MG63 (cell line): ENCODE measurements around the gene PARD3B. TPM values are rescaled to one million over a fixed set of nuclear protein-coding genes. Genes with fewer than 3 reads are reported as not detected.
A peak's percentile ranks its signal among the peaks of the same experiment; 100 is the strongest.
"Not testable (repeated sequence)": the region's sequence is repeated elsewhere in the genome, so short reads cannot be mapped to it uniquely, and the experiment has no call there.

Source experiments
- DNase-seq: peaks from one replicate; pipeline ENCODE4 v3.0.0-alpha.2; 2020
- H3K27me3 ChIP-seq: fragments of 250-450 bp; sonication (Bioruptor Pico); 2 replicates; pipeline ENCODE4 v1.5.1; 2020; ENCODE audit warnings: mild to moderate bottlenecking, moderate library complexity
- H3K36me3 ChIP-seq: fragments of 250-450 bp; sonication (Bioruptor Pico); 2 replicates; pipeline ENCODE4 v1.5.1; 2020; ENCODE audit warnings: mild to moderate bottlenecking, moderate library complexity
- H3K4me3 ChIP-seq: fragments of 250-450 bp; sonication (Bioruptor Pico); 2 replicates; pipeline ENCODE4 v1.5.1; 2020; ENCODE audit warnings: mild to moderate bottlenecking, moderate library complexity
- H3K9me3 ChIP-seq: fragments of 250-450 bp; sonication (Bioruptor Pico); 2 replicates; pipeline ENCODE4 v1.5.1; 2020; ENCODE audit warnings: mild to moderate bottlenecking, moderate library complexity
- total RNA-seq: library from RNA; depleted of rRNA; stranded (reverse); fragments of >200 nt; shearing (Covaris generic); gene quantifications from 2 replicates; pipeline ENCODE4 v1.2.3, GENCODE V29; 2014; ENCODE audit warnings: low replicate concordance

Gene PARD3B
- total RNA-seq, 1 experiment from 2014 or later: 4.5 TPM

DNA sequence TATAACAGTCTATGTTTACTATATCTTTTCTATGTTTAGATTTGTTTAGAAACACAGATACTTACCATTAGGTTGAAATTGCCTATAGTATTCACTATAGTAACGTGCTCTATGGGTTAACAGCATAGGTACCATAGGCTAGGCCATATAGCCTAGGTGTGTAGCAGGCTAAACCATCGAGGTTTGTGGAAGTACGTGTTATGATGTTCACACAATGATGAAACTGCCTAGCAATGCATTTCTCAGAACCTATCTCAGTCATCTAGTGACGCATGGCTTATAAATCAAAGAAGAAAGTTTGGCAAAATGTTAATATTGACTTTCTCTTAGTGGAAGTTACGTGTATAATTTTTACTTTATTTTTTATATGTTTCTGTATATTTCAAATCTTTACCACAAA, 670.8 kb downstream of the PARD3B start:
- no peaks in the 10 kb centered on the region for H3K9me3 ChIP-seq
- no peaks in the 10 kb centered on the region for H3K27me3 ChIP-seq
- no peak overlapping the region for H3K4me3 ChIP-seq
- DNase-seq: no peak
- no peaks in the 10 kb centered on the region for H3K36me3 ChIP-seq

DNA sequence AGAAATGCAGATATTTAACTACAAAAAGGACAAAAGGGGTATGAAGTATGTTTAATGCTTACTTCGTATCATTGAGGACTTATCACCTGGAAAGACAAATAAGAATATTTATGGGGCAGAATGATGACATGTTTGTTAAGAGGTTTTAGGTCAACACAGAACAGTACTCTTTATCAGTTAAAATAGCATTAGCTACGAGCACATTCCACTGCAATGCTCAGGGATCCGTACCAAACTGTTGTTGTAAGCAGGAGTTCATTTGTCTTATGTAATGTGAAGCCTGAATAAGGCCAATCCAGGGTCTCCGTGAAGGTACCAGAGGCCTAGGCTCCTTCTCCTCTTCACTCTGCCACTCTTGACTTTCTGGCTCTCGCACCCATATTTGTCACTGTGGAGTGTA, 671.3 kb downstream of the PARD3B start:
- Histone ChIP-seq H3K27me3 (no peaks in the 10 kb centered on the region), H3K9me3 (no peaks in the 10 kb centered on the region), H3K4me3 (no peak overlapping the region), H3K36me3 (no peaks in the 10 kb centered on the region)
- no peak for DNase-seq

DNA sequence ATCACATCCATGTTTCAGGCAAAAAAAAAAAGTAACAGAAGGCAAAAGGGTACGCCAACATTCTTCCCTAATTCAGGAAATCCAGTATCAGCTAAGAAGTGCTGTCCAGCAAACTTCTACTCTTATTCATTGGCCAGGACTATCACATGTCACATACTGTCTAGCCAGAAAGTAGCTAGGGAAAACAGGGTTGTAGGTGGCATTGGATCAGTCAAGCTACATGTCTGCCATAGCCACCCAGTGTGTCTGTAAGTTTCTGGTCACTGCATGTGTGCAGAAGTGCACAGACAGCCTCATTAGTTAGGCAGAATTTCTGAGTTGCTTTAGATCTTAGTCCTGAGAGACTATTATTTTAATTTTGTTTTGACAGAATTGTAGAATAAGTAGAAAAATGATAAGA, 671.7 kb downstream of the PARD3B start:
- DNase-seq: no peak
- Histone ChIP-seq H3K9me3 (no peaks in the 10 kb centered on the region), H3K36me3 (no peaks in the 10 kb centered on the region), H3K27me3 (no peaks in the 10 kb centered on the region), H3K4me3 (no peak overlapping the region)

DNA sequence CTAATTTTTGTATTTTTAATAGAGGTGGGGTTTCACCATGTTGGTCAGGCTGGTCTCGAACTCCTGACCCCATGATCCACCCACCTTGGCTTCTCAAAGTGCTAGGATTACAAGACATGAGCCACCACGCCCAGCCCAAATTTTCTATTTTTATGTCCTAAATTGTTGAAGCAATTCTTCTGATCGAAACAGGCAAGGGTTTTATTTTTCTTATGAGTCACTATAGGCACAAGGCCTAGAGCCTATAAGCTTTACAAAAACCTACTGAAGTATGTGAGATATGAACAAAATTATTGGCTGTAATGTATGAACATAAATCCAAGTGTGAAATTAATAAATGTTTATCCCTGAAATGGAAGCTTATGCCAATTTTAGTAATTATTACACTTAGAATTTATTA, 672.8 kb downstream of the PARD3B start:
- Histone ChIP-seq H3K27me3 (no peaks in the 10 kb centered on the region), H3K4me3 (no peak overlapping the region), H3K9me3 (no peaks in the 10 kb centered on the region), H3K36me3 (no peaks in the 10 kb centered on the region)
- peak; percentile 37 for DNase-seq

DNA sequence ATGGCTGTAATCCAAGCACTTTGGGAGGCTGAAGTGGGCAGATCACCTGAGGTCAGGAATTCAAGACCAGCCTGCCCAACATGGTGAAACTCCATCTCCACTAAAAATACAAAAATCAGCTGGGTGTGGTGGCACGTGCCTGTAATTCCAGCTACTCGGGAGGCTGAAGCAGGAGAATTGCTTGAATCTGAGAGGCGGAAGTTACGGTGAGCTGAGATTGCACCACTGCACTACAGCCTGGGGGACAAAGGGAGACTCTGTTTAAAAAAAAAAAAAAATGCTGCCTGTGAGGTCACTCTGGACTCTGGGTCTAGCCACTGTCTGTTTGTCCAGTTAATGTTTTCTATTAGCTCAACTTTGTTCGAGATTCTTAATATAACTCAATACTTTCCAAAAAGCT, 673.5 kb downstream of the PARD3B start:
- not testable (repeated sequence) for H3K9me3 ChIP-seq, DNase-seq, H3K27me3 ChIP-seq, H3K4me3 ChIP-seq, H3K36me3 ChIP-seq

DNA sequence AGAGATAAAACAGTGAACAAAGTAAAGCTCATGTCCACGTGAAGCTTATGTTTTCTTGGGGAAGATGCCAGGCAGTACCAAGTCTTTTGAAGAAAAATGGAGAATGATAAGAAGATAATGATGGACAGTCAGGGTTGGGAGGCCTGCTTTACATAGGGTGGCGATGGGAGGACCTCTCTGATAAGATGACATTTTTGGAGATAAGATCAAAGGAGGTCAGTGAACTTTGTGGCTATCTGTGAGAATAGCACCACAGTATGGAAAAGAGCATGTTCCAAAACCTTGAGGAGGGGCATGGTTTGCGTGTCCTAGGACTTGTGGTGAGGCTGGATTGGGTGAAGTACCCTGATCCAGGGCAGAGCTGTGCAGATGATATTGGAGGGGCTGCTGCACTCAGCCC, 675.3 kb downstream of the PARD3B start:
- DNase-seq: no peak
- Histone ChIP-seq H3K36me3 (no peaks in the 10 kb centered on the region), H3K9me3 (no peaks in the 10 kb centered on the region), H3K4me3 (no peak overlapping the region), H3K27me3 (no peaks in the 10 kb centered on the region)

DNA sequence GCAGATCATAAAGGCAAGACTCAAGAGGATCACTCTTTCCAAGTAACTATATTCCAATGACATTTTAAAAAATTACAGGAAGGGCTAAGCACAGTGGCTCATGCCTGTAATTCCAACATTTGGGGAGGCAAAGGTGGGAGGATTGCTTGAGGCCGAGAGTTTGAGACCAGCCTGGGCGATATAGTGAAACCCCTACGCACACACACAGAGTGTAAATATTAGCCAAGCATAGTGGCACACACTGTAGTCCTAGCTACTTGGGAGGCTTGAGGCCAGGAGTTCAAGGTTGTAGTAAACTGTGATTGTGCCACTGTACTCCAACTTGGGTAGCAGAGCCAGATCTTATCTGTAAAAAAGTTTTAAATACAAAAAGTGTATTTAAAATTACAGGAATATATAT, 686.8 kb downstream of the PARD3B start:
- no peak overlapping the region for H3K4me3 ChIP-seq
- no peak for DNase-seq
- no peaks in the 10 kb centered on the region for H3K36me3 ChIP-seq
- no peaks in the 10 kb centered on the region for H3K9me3 ChIP-seq
- H3K27me3 ChIP-seq: no peaks in the 10 kb centered on the region

DNA sequence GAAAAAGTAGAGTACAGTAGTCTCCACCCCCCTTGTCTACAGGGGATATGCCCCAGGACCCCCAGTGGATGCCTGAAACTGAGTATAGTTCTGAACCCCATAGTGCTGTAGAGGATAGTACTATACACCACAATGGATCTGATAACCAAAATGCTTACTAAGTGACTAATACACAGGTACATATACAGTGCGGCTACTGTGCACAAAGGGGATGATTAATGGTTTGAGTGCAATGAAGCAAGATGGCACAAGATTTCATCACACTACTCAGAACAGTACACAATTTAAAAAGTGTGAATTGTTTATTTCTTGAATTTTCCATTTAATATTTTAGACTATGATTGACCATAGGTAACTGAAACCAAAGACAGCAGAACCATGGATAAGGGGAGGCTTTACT, 690.2 kb downstream of the PARD3B start:
- no peak for DNase-seq
- Histone ChIP-seq H3K27me3 (no peaks in the 10 kb centered on the region), H3K9me3 (no peaks in the 10 kb centered on the region), H3K4me3 (no peak overlapping the region), H3K36me3 (no peaks in the 10 kb centered on the region)

DNA sequence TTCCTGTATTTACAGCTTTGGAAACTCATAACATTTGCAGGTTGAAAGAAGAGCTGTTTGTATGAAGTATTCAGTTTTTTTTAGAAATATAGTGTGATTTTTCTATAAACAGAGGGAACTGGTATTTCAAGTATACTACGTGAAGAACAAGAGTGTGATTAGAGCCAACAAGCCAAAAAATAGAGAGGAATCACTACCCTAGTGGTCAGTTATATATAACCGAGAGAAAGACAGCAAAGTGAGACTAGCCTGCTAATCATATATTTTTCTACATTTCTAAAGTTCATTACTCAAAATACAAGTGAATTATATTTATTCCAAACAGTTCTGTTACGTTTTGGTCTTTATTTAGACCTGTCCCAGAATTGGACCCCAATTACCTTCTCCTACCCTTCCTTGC, 692.2 kb downstream of the PARD3B start:
- Histone ChIP-seq H3K4me3 (no peak overlapping the region), H3K36me3 (no peaks in the 10 kb centered on the region), H3K9me3 (no peaks in the 10 kb centered on the region), H3K27me3 (no peaks in the 10 kb centered on the region)
- no peak for DNase-seq

DNA sequence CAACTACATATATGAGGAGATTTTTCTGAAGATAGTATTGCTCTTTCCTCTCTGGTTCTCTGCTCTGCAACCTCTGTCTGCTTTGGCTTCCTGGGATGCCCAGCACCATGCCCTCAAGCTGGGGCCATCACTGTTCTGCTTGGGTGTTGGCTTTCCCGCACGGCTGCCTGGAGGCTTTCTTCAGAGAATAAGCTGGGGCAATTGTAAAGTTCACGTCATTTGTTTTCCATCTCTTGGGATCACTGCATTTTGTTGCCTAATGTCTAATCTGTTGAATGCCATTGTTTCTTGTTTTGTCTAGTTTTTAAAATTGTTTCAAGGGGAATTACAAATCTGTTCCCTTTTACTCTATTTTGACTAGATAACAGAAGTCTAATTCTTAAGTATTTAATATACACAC, 699.7 kb downstream of the PARD3B start:
- H3K4me3 ChIP-seq: no peak overlapping the region
- no peaks in the 10 kb centered on the region for H3K36me3 ChIP-seq
- H3K27me3 ChIP-seq: no peaks in the 10 kb centered on the region
- H3K9me3 ChIP-seq: no peaks in the 10 kb centered on the region; the same call in 1 of the 2 replicates
- no peak for DNase-seq

DNA sequence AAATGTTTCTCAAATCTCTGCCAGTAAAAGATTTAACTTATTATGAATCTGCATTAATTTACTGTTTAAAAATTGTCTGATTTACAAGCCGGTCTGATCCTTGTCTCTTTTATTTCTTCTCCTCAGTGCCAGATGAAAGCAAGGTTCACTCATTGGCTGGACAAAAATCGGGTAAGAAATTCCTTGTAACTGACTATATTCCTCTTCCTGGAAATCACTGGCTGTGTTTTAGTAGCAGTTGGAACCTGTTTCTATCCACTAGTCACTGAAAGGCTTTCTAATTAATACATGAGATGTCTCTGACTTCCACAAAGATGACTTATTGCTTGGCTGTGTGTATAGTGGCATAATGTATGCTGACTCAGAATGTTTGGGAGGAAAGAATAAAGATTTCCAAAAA, 700.4 kb downstream of the PARD3B start:
- H3K4me3 ChIP-seq: no peak overlapping the region
- no peaks in the 10 kb centered on the region for H3K27me3 ChIP-seq
- DNase-seq: peak; percentile 22
- H3K36me3 ChIP-seq: no peaks in the 10 kb centered on the region
- H3K9me3 ChIP-seq: no peaks in the 10 kb centered on the region; the same call in 1 of the 2 replicates

DNA sequence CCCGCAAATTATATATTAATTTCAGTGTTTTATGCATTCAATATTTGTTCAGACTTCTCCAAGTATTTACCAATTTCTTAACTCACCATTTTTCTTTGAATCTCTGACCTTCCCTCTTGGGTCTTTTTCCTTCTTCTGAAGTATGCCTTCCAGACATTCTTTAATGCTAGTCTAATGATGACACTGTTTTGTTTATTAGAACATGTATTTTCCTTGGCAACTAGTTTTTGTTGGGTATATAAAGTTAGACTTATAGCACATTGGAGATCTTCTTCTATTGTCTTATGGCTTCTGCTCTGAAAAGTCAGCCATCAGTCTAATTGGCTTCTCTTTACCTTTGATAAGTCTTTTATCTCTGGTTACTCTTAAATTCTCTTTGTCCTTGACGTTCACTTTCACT, 713.8 kb downstream of the PARD3B start:
- H3K27me3 ChIP-seq: no peaks in the 10 kb centered on the region
- H3K4me3 ChIP-seq: no peak overlapping the region
- H3K36me3 ChIP-seq: no peaks in the 10 kb centered on the region
- no peaks in the 10 kb centered on the region for H3K9me3 ChIP-seq
- DNase-seq: no peak

DNA sequence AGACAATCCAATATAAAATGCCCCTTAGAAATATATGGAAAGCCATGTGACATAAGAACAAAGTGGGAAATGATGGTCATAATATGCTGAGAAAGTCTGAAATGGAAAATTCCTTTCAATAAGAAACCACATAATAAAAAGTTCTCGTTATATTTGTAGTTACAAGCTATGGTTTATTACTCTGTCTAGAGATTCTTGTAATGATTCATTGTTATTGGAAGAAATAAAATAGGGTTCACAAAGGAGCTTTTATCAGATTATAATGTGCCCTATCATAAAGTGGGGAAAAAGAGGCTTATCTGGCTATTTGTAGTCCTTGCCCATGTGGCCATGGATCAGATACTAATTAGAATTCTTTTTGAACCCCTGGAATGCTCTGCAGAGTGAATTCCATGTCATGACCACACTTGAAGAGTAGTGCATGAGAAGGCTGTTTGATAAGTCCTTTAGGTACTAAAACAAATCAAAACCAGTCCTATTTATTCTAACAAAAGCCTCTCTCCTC, 716.3 kb downstream of the PARD3B start:
- Histone ChIP-seq H3K4me3 (no peak overlapping the region), H3K9me3 (no peaks in the 10 kb centered on the region), H3K27me3 (no peaks in the 10 kb centered on the region), H3K36me3 (no peaks in the 10 kb centered on the region)
- no peak for DNase-seq

DNA sequence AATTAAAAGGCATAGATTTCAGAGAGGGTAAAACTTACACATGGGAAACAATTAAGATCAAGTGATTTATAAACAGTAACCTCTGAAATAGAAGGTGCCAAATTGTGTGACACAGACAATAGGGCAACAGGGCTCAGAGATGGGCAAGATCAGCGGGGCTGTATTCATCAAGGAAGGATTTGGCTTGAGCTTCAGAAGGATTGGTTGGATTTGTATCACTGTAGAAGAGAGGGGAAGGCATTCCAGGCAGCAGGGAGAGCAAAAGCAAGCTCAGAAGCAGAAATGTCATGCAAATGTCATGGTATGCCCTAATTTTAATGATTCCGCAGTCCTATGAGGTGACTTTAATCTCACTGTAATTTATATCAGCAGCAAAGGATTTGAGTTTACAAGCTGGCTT, 722.0 kb downstream of the PARD3B start:
- DNase-seq: no peak
- H3K27me3 ChIP-seq: no peaks in the 10 kb centered on the region
- H3K4me3 ChIP-seq: no peak overlapping the region
- no peaks in the 10 kb centered on the region for H3K9me3 ChIP-seq
- no peaks in the 10 kb centered on the region for H3K36me3 ChIP-seq

DNA sequence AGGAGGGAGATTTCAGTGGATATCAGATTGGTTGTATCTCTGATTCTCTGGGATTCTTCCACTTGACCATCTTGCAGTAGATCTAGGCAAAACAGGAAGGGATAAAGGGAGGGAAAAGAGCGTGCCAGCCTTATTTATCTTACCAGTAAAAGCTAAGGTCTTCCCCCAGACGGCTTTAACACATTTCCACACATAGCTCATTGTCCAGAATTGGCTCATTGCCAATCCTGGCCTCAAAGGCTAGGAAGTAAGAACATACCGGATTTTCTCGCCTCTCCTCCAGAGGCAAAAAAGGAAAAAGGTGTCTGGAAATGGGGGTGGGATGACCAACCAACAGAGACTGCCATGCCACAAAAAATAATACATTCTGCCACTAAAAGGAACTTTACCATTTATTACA, 725.4 kb downstream of the PARD3B start:
- Histone ChIP-seq H3K27me3 (no peaks in the 10 kb centered on the region), H3K9me3 (no peaks in the 10 kb centered on the region), H3K36me3 (no peaks in the 10 kb centered on the region), H3K4me3 (no peak overlapping the region)
- no peak for DNase-seq

DNA sequence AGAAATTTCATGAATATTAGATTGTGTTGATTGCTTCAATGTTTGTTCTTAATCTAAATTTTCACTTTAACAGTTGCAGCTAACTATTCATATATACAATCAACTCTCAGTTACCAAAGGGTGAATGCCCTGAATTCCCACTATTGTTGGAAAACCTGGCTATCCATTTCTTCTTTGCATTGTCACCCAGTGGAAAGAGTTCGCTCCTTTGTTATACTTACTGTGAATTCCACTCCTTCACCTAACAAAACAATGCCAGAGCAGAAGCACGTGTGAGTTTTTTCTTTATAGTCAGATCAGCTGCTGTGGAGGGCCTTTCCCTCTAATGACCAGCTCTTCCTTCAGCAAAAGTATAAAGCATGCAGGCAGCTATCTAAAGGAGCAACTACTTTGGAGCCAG, 727.9 kb downstream of the PARD3B start:
- no peaks in the 10 kb centered on the region for H3K27me3 ChIP-seq
- H3K9me3 ChIP-seq: no peaks in the 10 kb centered on the region
- no peak overlapping the region for H3K4me3 ChIP-seq
- no peak for DNase-seq
- H3K36me3 ChIP-seq: no peaks in the 10 kb centered on the region

DNA sequence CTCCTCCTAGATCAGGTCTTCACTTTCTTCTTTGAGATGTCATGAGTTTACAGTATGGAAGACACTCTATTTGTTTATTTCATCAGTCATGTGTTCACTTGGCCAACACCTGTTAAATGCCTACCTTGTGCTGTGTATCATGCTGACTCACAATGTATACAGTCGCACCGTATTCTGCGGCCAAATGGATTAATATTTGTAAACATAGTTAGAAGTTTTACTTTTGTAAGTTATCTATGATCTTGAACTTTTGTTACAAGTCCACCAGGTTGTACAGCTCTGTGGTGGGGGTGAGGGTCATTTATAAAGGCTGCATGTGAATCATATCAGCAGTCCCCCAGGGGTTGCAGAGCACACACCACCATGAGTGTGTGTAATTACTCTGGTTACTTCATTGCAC, 728.4 kb downstream of the PARD3B start:
- no peaks in the 10 kb centered on the region for H3K36me3 ChIP-seq
- DNase-seq: peak; percentile 7
- no peaks in the 10 kb centered on the region for H3K9me3 ChIP-seq
- no peaks in the 10 kb centered on the region for H3K27me3 ChIP-seq
- H3K4me3 ChIP-seq: no peak overlapping the region

DNA sequence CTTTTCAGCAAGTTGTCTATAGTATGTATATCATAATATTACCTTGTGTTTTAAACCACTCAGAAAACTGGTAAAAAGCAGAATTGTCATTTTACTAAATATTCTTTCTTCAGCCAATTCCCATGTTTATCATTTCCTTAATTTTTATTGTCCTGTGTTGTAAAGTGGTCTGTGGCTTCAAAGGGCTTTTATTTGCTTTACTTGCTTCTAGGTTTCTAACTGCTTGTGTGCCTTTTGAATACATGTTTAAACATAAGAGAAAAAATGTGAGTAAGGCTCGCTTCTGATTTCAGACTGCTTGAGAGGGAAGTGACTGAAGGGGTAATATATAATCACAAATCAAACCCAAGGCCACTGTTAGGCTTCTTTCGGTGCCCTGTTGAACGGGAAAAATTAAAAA, 729.5 kb downstream of the PARD3B start:
- H3K27me3 ChIP-seq: no peaks in the 10 kb centered on the region
- no peaks in the 10 kb centered on the region for H3K9me3 ChIP-seq
- no peak for DNase-seq
- H3K36me3 ChIP-seq: no peaks in the 10 kb centered on the region
- no peak overlapping the region for H3K4me3 ChIP-seq

DNA sequence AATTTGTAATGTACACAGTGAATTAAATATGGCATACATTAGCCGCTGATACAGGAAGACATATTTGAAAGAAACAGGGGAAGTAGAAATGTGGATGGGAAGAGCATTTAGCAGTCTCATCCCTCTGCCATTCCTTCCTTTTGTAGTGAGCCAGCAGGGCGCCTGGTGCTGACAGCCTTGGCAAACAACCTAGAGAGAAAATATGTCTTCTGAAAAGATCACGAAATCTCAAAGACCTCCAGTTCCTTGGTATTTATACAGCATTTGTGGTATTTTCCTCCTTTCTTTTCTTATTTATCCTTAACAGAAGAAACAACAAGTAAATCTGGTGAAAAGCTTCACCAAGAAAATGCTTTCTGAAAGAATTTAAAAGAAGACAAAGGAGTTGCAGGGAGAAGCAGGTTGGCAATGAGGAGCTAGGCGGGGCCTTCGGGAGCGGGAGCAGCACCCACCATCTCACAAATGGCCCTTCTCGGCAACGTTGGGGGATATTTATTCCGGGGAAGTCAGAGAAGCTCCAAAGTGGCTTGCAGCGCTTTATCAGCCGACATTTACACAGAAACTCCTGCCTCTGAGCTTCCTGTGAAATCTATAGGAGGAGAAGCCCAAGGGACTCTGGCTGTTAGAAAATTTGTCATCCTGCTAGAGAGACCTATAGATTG, 731.0 kb downstream of the PARD3B start:
- no peaks in the 10 kb centered on the region for H3K27me3 ChIP-seq
- H3K9me3 ChIP-seq: no peaks in the 10 kb centered on the region
- H3K36me3 ChIP-seq: no peaks in the 10 kb centered on the region
- no peak for DNase-seq
- H3K4me3 ChIP-seq: no peak overlapping the region
